C4-2B (cell line): ENCODE data around the gene IGSF10.

Source experiments
- H3K27ac ChIP-seq: fragments of 450-650 bp; 2 replicates; pipeline ENCODE4 v1.5.1; 2017
- ZFX ChIP-seq: fragments of 450-650 bp; IDR thresholded peaks from 2 replicates; pipeline ENCODE4 v1.6.1; 2017
- TF ChIP-seq, protein P1 (sequence below): fragments of 450-650 bp; conservative IDR thresholded peaks from 2 replicates; pipeline ENCODE4 v1.5.1; 2017; ENCODE audit warnings: mild to moderate bottlenecking

IGSF10 gene

DNA sequence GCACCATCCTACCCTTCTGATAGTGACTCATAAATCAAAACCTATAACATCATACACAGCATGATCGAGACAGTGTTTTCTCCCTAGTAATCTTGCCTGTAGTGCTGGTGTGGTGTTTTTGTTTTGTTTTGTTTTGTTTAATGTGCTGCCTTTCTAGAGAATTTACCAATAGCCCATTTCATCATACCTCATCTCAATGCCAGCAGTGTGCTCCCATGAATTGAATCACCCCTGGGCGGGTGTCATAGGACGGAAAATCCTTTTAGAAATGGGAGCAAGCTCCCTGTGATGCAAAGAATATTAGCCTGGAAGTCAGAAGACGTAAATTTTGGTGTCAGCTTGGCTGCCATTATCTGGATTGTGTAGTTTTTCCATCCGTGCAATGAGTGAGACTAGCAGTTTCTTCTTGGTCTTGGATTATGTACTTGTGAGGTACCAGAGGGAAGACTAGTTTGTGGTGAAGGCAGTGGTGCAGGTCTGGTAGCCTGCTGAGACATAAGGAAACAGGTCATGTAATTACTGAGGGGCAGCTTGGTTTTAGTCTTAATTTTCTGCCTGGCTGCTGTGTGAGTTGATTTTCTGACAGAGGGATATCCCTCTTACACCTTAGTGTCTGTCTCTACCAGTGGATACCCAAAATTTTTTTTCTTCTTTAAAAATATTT, 29.9 kb downstream of the IGSF10 start:
- no peak for TF ChIP-seq ZFX
- TF ChIP-seq, protein P1, sequence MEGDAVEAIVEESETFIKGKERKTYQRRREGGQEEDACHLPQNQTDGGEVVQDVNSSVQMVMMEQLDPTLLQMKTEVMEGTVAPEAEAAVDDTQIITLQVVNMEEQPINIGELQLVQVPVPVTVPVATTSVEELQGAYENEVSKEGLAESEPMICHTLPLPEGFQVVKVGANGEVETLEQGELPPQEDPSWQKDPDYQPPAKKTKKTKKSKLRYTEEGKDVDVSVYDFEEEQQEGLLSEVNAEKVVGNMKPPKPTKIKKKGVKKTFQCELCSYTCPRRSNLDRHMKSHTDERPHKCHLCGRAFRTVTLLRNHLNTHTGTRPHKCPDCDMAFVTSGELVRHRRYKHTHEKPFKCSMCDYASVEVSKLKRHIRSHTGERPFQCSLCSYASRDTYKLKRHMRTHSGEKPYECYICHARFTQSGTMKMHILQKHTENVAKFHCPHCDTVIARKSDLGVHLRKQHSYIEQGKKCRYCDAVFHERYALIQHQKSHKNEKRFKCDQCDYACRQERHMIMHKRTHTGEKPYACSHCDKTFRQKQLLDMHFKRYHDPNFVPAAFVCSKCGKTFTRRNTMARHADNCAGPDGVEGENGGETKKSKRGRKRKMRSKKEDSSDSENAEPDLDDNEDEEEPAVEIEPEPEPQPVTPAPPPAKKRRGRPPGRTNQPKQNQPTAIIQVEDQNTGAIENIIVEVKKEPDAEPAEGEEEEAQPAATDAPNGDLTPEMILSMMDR = no peak
- H3K27ac ChIP-seq = no peak overlapping the region

DNA sequence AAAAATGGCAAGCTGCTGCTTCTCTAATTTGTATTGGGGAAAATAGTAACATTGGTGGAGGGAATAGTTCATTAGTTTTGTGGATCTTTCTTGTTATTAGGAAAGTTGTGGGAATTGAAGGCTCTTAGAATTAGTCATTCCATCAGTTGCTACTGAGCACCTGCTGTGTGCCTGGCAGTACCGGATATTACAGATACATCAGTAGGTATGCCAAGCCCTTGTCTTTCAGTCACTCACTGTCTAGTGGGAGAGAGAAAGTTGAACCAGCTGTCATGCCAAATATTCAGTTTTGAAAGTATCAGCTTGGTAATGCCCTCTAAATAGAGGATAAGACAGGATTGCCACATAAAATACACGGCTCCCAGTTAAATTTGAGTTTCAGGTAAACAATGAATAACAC, 32.5 kb downstream of the IGSF10 start:
- TF ChIP-seq, protein P1 = no peak
- no peak for TF ChIP-seq ZFX
- H3K27ac ChIP-seq = no peak overlapping the region

DNA sequence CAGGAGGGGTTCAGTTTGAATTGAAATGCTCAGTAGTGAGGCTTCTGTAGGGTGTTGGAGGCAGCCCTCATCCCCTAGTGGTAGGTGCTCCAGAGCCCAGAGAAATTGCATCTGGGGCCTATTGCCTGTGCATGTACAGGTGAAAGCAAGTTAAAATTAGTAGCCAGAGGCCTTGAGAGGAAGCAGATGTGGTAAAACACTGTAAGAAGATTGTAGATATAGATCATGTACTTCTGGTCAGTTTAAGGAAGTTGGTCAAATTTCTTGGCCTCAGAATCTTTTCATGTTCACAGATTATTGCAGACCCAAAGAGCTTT, 34.6 kb downstream of the IGSF10 start:
- TF ChIP-seq, protein P1 = peak; percentile 61
- no peak for TF ChIP-seq ZFX
- H3K27ac ChIP-seq = no peak overlapping the region

DNA sequence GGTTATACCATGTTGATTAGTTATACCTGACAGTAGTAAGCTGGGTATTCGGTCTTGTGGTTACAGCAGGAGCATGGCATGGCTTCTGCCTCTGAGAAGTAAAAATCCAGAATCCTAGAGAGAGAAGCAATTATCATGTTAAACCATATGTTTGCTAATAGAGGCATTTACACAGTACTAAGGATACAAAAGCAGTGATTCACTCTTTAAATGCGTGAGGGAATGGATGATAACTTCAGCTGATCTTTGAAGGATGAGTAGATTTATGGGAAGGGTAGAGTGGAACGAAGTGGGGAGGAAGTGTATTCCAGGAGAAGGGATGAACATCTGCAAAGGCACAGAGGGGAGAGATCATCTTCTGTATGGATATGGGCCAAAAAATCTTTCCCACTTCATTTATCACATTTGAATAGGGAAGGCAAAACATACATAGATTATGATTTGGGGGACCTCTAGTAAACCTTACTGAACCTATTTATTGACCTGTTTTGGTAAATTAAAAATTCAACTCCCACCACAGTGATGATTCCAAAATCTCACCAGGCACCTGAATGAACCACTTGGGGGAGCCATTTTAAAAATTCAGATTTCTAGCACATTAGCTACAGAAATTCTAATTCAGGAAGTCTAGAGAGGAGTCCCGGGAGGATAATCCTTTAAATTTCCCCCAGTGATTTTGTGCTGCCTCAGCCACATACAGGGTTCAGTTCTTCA, 35.1 kb downstream of the IGSF10 start:
- no peak overlapping the region for H3K27ac ChIP-seq
- TF ChIP-seq, protein P1 = peak; percentile 74
- no peak for TF ChIP-seq ZFX

DNA sequence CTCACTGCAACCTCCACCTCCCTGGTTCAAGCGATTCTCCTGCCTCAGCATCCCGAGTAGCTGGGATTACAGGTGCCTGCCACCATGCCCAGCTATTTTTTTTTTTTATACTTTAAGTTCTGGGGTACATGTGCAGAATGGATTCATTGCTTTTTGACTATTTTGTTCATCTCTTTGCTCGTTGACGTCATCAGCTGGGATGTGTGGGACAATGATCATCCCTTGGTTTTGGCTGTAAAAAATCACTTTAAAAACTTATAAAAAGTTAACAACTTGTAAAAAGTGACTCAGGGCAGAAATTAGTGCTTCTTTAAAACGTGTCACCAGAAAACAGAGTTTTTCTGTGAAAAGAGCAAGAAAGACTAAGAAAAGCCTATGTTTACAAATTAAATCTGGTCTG, 37.8 kb downstream of the IGSF10 start:
- no peak for TF ChIP-seq ZFX
- H3K27ac ChIP-seq = no peak overlapping the region

DNA sequence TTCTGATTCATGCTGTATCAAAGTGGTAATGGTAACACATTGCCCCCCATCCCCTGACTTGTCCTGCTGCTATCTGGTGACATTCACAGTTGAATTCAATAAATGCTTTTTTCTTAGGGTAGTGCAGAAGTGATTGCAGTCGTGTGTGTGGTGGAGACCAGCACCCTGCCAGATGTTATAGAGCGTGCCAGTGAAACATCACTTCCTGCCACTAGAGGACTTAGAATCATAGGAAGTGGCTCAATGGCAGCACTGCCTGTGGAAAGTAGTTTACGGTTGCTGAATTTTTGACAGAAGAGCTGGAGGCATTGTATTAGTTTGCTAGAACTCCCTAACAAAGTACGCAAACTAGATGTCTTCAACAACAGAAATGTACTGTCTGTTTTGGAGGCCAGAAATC, 38.9 kb downstream of the IGSF10 start:
- TF ChIP-seq, protein P1 = peak; percentile 19
- no peak for TF ChIP-seq ZFX
- no peak overlapping the region for H3K27ac ChIP-seq

DNA sequence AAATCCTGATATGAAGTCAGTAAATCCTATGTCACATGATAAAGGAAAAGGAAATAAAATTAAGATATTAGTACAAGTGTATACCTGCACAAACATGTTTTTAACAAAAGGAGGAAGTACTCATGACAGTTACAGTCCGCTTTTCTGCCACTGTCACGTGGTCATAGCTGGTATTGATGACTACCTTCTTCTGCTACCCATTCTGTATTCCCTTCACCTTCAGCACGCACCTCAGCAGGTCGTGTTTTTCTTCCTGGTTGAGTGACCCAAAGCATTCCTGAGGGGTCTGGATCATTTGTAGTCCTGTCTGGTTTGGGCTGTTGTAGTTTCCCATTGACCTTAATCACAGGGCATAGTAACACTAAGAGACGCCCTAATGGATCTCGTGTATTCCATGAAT, 41.1 kb downstream of the IGSF10 start:
- H3K27ac ChIP-seq = no peak overlapping the region
- TF ChIP-seq ZFX = no peak
- TF ChIP-seq, protein P1 = no peak

DNA sequence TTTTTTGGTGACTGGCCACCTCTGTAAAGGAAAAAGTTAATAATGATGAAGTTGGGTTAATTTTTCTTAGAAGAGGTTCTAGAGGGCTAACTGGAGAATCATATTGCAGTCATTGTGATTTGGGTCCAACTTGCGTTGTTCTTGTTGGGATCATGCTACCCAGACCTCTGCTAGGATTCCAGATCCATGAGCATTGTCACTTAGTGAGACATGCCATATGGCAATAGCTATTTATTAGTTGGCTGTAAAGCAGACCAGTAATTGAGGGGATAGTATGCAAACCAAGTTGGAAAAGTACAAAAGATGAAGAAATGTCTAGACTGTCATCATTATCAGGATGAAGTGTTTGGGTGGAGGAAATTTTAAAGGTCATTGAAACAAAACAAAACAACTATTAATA, 45.6 kb downstream of the IGSF10 start:
- no peak for TF ChIP-seq ZFX
- TF ChIP-seq, protein P1 = no peak
- H3K27ac ChIP-seq = no peak overlapping the region
